HepG2 (cell line): ENCODE results near the gene CYBRD1. TPM values are rescaled to one million over a fixed set of nuclear protein-coding genes. Genes with fewer than 3 reads are reported as not detected.
A peak's percentile ranks its signal among the peaks of the same experiment; 100 is the strongest.

Source experiments
- FOXC1 ChIP-seq: sonication (generic); formaldehyde crosslinking; IDR thresholded peaks from 2 replicates; pipeline ENCODE4 v1.8.0; 2022; ENCODE audit warnings: mild to moderate bottlenecking, missing genetic modification reagents, borderline replicate concordance
- KAT8 ChIP-seq: IDR thresholded peaks from 2 replicates; pipeline ENCODE4 v1.6.1; 2016; ENCODE audit warnings: missing genetic modification reagents, missing compliant biosample characterization
- MED8 ChIP-seq: sonication (generic); formaldehyde crosslinking; IDR thresholded peaks from 2 replicates; pipeline ENCODE4 v1.8.1; 2023; ENCODE audit warnings: mild to moderate bottlenecking, missing genetic modification reagents; ENCODE audit not compliant: insufficient replicate concordance
- SMYD3 ChIP-seq: sonication (generic); formaldehyde crosslinking; IDR thresholded peaks from 2 replicates; pipeline ENCODE4 v1.8.1; 2023; ENCODE audit warnings: mild to moderate bottlenecking, missing genetic modification reagents
- ZBTB7A ChIP-seq: sonication (generic); formaldehyde crosslinking; IDR thresholded peaks from 2 replicates; pipeline ENCODE4 v1.8.0; 2022; ENCODE audit warnings: mild to moderate bottlenecking, missing genetic modification reagents
- ZFY ChIP-seq: sonication (generic); formaldehyde crosslinking; IDR thresholded peaks from 2 replicates; pipeline ENCODE4 v1.4.0; 2020; ENCODE audit warnings: missing genetic modification reagents
- ZNF292 ChIP-seq: sonication (generic); formaldehyde crosslinking; IDR thresholded peaks from 2 replicates; pipeline ENCODE4 v1.8.1; 2022; ENCODE audit warnings: mild to moderate bottlenecking, low read depth, missing genetic modification reagents, borderline replicate concordance
- ZNF317 ChIP-seq: sonication (generic); formaldehyde crosslinking; IDR thresholded peaks from 2 replicates; pipeline ENCODE4 v1.5.0; 2020; ENCODE audit warnings: mild to moderate bottlenecking, missing genetic modification reagents
- ZNF468 ChIP-seq: sonication (generic); formaldehyde crosslinking; IDR thresholded peaks from 2 replicates; pipeline ENCODE4 v1.8.0; 2022; ENCODE audit warnings: mild to moderate bottlenecking, moderate library complexity, missing genetic modification reagents
- ZNF556 ChIP-seq: sonication (generic); formaldehyde crosslinking; IDR thresholded peaks from 2 replicates; pipeline ENCODE4 v1.4.0; 2020; ENCODE audit warnings: mild to moderate bottlenecking, missing genetic modification reagents, borderline replicate concordance
- ZNF563 ChIP-seq: sonication (generic); formaldehyde crosslinking; IDR thresholded peaks from 2 replicates; pipeline ENCODE4 v1.8.0; 2022; ENCODE audit warnings: mild to moderate bottlenecking, moderate library complexity, missing genetic modification reagents
- ZNF570 ChIP-seq: sonication (generic); formaldehyde crosslinking; IDR thresholded peaks from 2 replicates; pipeline ENCODE4 v1.4.0; 2020; ENCODE audit warnings: mild to moderate bottlenecking, missing genetic modification reagents, borderline replicate concordance
- ZNF674 ChIP-seq: sonication (generic); formaldehyde crosslinking; IDR thresholded peaks from 2 replicates; pipeline ENCODE4 v1.5.0; 2020; ENCODE audit warnings: low read depth, mild to moderate bottlenecking, missing genetic modification reagents
- ZNF713 ChIP-seq: sonication (generic); formaldehyde crosslinking; IDR thresholded peaks from 2 replicates; pipeline ENCODE4 v1.4.0; 2020; ENCODE audit warnings: mild to moderate bottlenecking, missing genetic modification reagents
- polyA plus RNA-seq, 8 experiments: library from polyadenylated mRNA; depleted of rRNA in 3 of 8; stranded (reverse) in 7 of 8; unstranded in 1 of 8; fragments of >200 nt; fragmentation: Illumina TruSeq in 4 of 8; extraction: Trizol in 4 of 8; gene quantifications; 2 replicates each; pipeline versions ENCODE4 v1.2.1 to v1.2.3, GENCODE V29; 2011 to 2016; ENCODE audit warnings: low read depth in 4 of 8, missing spikeins in 1 of 8, mixed read lengths in 1 of 8; ENCODE audit not compliant: insufficient read depth in 1 of 8
- total RNA-seq, 5 experiments: library from RNA; depleted of rRNA; stranded (reverse); fragments of >200 nt; fragmentation: Illumina TruSeq; extraction: Trizol; gene quantifications; 2 replicates each; pipeline ENCODE4 v1.2.3, GENCODE V29; 2016; ENCODE audit warnings: low read depth in 1 of 5
- TF ChIP-seq, protein P1 (sequence below): sonication (generic); formaldehyde crosslinking; IDR thresholded peaks from 2 replicates; pipeline ENCODE4 v1.5.0; 2020; ENCODE audit warnings: mild to moderate bottlenecking, missing genetic modification reagents, borderline replicate concordance
- TF ChIP-seq, protein P2 (sequence below): sonication (generic); formaldehyde crosslinking; IDR thresholded peaks from 2 replicates; pipeline ENCODE4 v1.4.0; 2020; ENCODE audit warnings: missing genetic modification reagents; ENCODE audit errors: not compliant biosample characterization
- TF ChIP-seq, protein P3 (sequence below): sonication (generic); formaldehyde crosslinking; IDR thresholded peaks from 2 replicates; pipeline ENCODE4 v1.5.1; 2020; ENCODE audit warnings: missing genetic modification reagents, mild to moderate bottlenecking, borderline replicate concordance
- TF ChIP-seq, protein P4 (sequence below): sonication (generic); formaldehyde crosslinking; IDR thresholded peaks from 2 replicates; pipeline ENCODE4 v1.5.0; 2020; ENCODE audit warnings: mild to moderate bottlenecking, missing genetic modification reagents
- TF ChIP-seq, protein P5 (sequence below): conservative IDR thresholded peaks from 2 replicates; pipeline ENCODE4 v1.6.1; 2018; ENCODE audit warnings: missing genetic modification reagents

The CYBRD1 gene
- total and polyA plus RNA-seq, 2 of the 13 experiments (the other 11 are each of a cell fraction or from before 2014, with no cell fraction given) = 0.13 to 0.42 TPM

DNA sequence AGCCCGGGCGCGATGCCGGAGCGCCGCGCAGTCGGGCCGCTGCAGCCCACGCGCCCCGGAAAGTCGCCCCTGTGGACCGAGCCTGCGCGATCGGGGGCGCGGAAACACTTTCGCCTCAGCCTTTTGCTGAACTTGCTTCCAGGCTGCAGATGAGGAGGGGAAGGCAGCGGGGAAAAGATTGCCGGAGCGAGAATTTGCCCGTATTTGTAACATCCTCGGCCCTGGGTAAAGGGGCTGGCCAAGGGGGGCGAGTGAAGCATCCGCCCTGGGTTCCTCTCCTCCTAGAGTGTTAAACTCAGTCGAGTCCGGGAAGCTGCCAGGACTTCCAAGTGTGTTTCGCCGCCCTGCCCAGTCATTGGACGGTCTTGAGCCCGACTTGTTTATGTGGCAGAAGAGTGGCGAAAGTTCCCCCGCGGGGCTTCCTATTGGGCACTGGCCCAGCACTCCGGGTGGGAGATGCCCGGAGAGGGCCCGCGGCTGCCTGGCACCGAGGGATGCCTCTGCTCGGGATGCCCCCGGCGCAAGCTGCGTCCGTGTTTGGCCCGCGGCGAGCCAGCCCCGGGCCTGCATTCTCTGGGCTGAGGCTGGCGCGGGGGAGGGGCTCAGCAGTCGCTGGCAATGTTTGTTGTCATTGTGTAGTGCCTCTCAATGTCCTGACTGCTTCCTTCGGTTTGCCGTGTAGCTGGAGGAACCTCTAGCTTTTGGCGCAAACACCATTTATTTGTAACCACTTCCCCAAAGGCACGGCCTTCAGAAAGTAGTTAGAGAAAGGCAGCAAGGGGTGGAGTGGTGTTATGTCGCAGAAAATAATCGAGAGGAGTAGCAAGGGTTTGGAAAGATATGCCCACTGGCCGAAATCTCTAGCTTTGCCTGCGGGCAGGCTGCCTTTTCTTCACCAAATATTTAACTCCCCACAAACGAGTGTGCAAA lies 1.1 kb downstream of the CYBRD1 start (continued):
- TF ChIP-seq, protein P1, sequence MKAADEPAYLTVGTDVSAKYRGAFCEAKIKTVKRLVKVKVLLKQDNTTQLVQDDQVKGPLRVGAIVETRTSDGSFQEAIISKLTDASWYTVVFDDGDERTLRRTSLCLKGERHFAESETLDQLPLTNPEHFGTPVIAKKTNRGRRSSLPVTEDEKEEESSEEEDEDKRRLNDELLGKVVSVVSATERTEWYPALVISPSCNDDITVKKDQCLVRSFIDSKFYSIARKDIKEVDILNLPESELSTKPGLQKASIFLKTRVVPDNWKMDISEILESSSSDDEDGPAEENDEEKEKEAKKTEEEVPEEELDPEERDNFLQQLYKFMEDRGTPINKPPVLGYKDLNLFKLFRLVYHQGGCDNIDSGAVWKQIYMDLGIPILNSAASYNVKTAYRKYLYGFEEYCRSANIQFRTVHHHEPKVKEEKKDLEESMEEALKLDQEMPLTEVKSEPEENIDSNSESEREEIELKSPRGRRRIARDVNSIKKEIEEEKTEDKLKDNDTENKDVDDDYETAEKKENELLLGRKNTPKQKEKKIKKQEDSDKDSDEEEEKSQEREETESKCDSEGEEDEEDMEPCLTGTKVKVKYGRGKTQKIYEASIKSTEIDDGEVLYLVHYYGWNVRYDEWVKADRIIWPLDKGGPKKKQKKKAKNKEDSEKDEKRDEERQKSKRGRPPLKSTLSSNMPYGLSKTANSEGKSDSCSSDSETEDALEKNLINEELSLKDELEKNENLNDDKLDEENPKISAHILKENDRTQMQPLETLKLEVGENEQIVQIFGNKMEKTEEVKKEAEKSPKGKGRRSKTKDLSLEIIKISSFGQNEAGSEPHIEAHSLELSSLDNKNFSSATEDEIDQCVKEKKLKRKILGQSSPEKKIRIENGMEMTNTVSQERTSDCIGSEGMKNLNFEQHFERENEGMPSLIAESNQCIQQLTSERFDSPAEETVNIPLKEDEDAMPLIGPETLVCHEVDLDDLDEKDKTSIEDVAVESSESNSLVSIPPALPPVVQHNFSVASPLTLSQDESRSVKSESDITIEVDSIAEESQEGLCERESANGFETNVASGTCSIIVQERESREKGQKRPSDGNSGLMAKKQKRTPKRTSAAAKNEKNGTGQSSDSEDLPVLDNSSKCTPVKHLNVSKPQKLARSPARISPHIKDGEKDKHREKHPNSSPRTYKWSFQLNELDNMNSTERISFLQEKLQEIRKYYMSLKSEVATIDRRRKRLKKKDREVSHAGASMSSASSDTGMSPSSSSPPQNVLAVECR (CRISPR knock-in tag) = no peak
- TF ChIP-seq ZNF556 (CRISPR knock-in tag) (no peak), ZNF317 (CRISPR knock-in tag) (no peak), MED8 (CRISPR knock-in tag) (peak; percentile 35), SMYD3 (no peak), ZNF292 (CRISPR knock-in tag) (no peak), FOXC1 (CRISPR knock-in tag) (0 out of 2 replicates have a peak, but pooled peaks have one; percentile 48), KAT8 (CRISPR knock-in tag) (no peak), ZNF468 (CRISPR knock-in tag) (0 out of 2 replicates have a peak, but pooled peaks have one; percentile 54), ZNF570 (CRISPR knock-in tag) (no peak), ZNF713 (CRISPR knock-in tag) (no peak), ZBTB7A (0 out of 2 replicates have a peak, but pooled peaks have one; percentile 26), ZFY (CRISPR knock-in tag) (peak; percentile 43; the same call in 1 of the 2 replicates), ZNF674 (CRISPR knock-in tag) (no peak), ZNF563 (CRISPR knock-in tag) (0 out of 2 replicates have a peak, but pooled peaks have one; percentile 30)
- TF ChIP-seq, protein P2, sequence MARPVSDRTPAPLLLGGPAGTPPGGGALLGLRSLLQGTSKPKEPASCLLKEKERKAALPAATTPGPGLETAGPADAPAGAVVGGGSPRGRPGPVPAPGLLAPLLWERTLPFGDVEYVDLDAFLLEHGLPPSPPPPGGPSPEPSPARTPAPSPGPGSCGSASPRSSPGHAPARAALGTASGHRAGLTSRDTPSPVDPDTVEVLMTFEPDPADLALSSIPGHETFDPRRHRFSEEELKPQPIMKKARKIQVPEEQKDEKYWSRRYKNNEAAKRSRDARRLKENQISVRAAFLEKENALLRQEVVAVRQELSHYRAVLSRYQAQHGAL (CRISPR knock-in tag) = no peak
- TF ChIP-seq, protein P3, sequence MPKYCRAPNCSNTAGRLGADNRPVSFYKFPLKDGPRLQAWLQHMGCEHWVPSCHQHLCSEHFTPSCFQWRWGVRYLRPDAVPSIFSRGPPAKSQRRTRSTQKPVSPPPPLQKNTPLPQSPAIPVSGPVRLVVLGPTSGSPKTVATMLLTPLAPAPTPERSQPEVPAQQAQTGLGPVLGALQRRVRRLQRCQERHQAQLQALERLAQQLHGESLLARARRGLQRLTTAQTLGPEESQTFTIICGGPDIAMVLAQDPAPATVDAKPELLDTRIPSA (CRISPR knock-in tag) = peak; percentile 75; the same call in 1 of the 2 replicates
- TF ChIP-seq, protein P4, sequence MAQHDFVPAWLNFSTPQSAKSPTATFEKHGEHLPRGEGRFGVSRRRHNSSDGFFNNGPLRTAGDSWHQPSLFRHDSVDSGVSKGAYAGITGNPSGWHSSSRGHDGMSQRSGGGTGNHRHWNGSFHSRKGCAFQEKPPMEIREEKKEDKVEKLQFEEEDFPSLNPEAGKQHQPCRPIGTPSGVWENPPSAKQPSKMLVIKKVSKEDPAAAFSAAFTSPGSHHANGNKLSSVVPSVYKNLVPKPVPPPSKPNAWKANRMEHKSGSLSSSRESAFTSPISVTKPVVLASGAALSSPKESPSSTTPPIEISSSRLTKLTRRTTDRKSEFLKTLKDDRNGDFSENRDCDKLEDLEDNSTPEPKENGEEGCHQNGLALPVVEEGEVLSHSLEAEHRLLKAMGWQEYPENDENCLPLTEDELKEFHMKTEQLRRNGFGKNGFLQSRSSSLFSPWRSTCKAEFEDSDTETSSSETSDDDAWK (CRISPR knock-in tag) = no peak
- TF ChIP-seq, protein P5, sequence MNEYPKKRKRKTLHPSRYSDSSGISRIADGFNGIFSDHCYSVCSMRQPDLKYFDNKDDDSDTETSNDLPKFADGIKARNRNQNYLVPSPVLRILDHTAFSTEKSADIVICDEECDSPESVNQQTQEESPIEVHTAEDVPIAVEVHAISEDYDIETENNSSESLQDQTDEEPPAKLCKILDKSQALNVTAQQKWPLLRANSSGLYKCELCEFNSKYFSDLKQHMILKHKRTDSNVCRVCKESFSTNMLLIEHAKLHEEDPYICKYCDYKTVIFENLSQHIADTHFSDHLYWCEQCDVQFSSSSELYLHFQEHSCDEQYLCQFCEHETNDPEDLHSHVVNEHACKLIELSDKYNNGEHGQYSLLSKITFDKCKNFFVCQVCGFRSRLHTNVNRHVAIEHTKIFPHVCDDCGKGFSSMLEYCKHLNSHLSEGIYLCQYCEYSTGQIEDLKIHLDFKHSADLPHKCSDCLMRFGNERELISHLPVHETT (CRISPR knock-in tag) = no peak
